Measurements from ENCODE around the gene FIG4.

DNA sequence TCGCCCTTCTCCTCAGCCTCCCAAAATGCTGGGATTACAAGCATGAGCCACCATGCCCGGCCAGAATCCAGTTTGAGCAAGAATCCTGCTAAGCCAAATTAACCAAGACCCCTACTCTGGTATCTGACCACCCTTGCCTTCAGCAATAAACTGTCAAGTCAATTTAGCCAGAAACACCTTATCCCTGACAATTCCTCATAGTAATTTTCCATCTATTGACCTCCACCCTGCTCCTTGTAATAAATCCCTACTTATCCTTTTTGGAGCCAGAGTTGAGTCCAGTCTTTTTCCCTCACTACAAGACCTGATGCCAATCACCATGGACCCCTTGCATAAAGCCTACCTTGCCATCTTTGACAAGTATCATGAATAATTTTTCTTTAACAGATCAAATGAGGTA lies 173.0 kb downstream of the FIG4 start:
- TF ChIP-seq, protein P1, sequence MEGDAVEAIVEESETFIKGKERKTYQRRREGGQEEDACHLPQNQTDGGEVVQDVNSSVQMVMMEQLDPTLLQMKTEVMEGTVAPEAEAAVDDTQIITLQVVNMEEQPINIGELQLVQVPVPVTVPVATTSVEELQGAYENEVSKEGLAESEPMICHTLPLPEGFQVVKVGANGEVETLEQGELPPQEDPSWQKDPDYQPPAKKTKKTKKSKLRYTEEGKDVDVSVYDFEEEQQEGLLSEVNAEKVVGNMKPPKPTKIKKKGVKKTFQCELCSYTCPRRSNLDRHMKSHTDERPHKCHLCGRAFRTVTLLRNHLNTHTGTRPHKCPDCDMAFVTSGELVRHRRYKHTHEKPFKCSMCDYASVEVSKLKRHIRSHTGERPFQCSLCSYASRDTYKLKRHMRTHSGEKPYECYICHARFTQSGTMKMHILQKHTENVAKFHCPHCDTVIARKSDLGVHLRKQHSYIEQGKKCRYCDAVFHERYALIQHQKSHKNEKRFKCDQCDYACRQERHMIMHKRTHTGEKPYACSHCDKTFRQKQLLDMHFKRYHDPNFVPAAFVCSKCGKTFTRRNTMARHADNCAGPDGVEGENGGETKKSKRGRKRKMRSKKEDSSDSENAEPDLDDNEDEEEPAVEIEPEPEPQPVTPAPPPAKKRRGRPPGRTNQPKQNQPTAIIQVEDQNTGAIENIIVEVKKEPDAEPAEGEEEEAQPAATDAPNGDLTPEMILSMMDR (IDR thresholded peaks at IDR 0.05), result no peak
- no peak for TF ChIP-seq POLR2A (IDR thresholded peaks at IDR 0.05)

Measured in right lobe of liver (tissue), 4 donors.